Neural crest cell (in vitro differentiated cells): Measurements from ENCODE around the gene TF. TPM values are rescaled to one million over a fixed set of nuclear protein-coding genes. Genes with fewer than 3 reads are reported as not detected.

Source experiments
- DNase-seq: peaks from one replicate; pipeline ENCODE4 v3.0.0; 2021; ENCODE audit warnings: low read depth, mixed read lengths, low spot score
- H3K27ac Mint-ChIP-seq: one replicate; pipeline ENCODE4 v1.8.0; 2021; ENCODE audit warnings: mild to moderate bottlenecking, mixed read lengths; ENCODE audit not compliant: unreplicated experiment
- H3K27me3 Mint-ChIP-seq: 2 replicates; pipeline ENCODE4 v1.8.0; 2021; ENCODE audit warnings: low read depth, mild to moderate bottlenecking, mixed read lengths
- H3K36me3 Mint-ChIP-seq: 2 replicates; pipeline ENCODE4 v1.8.0; 2021; ENCODE audit warnings: low read depth, mild to moderate bottlenecking, mixed read lengths
- H3K4me1 Mint-ChIP-seq: 2 replicates; pipeline ENCODE4 v1.8.0; 2021; ENCODE audit warnings: mixed read lengths
- H3K4me3 Mint-ChIP-seq: one replicate; pipeline ENCODE4 v1.8.0; 2021; ENCODE audit warnings: mild to moderate bottlenecking, mixed read lengths
- H3K9me3 Mint-ChIP-seq: 2 replicates; pipeline ENCODE4 v1.8.0; 2021; ENCODE audit warnings: mixed read lengths
- CTCF ChIP-seq: fragments of 200-600 bp; sonication (generic); conservative IDR thresholded peaks from 2 replicates; pipeline ENCODE4 v1.5.0; 2021; ENCODE audit warnings: antibody characterized with exemption, mild to moderate bottlenecking
- total RNA-seq: library from RNA; stranded (reverse); gene quantifications from 2 replicates; pipeline ENCODE4 v1.2.1, GENCODE V29; 2021

Gene TF
- total RNA-seq, 1 donor from 2014 or later, result 1.6 TPM

- Mint-ChIP-seq H3K36me3 (peaks cover 24% of the 10 kb centered on the region), H3K4me1 (no peaks in the 10 kb centered on the region), H3K27ac (no peak overlapping the region), H3K9me3 (no peaks in the 10 kb centered on the region), H3K27me3 (no peaks in the 10 kb centered on the region), H3K4me3 (no peak overlapping the region)
- DNase-seq, result no peak
- no peak for TF ChIP-seq CTCF
Observed at GRCh38 chr3:133827136-133827535, 80.9 kb downstream of the TF start.

GRCh38 chr3:133827684-133828083, 81.5 kb downstream of the TF start:
- Mint-ChIP-seq H3K27ac (no peak overlapping the region), H3K9me3 (no peaks in the 10 kb centered on the region), H3K4me1 (no peaks in the 10 kb centered on the region), H3K27me3 (no peaks in the 10 kb centered on the region), H3K4me3 (no peak overlapping the region), H3K36me3 (peaks cover 21% of the 10 kb centered on the region)
- no peak for TF ChIP-seq CTCF
- no peak for DNase-seq

GRCh38 chr3:133828576-133829309, 82.5 kb downstream of the TF start:
- Mint-ChIP-seq H3K4me3 (no peak overlapping the region), H3K27me3 (no peaks in the 10 kb centered on the region), H3K4me1 (no peaks in the 10 kb centered on the region), H3K9me3 (no peaks in the 10 kb centered on the region), H3K36me3 (peaks cover 16% of the 10 kb centered on the region), H3K27ac (peak overlapping the region; percentile 50)
- no peak for DNase-seq
- no peak for TF ChIP-seq CTCF

- DNase-seq, result no peak
- Mint-ChIP-seq H3K9me3 (no peaks in the 10 kb centered on the region), H3K4me1 (no peaks in the 10 kb centered on the region), H3K27me3 (no peaks in the 10 kb centered on the region), H3K36me3 (peaks cover 11% of the 10 kb centered on the region), H3K27ac (no peak overlapping the region), H3K4me3 (no peak overlapping the region)
- no peak for TF ChIP-seq CTCF
Observed at GRCh38 chr3:133829310-133829707, 83.1 kb downstream of the TF start.

GRCh38 chr3:133830071-133830470, 83.9 kb downstream of the TF start:
- no peaks in the 10 kb centered on the region for H3K27me3 Mint-ChIP-seq
- TF ChIP-seq CTCF, result no peak
- no peaks in the 10 kb centered on the region for H3K4me1 Mint-ChIP-seq
- no peaks in the 10 kb centered on the region for H3K9me3 Mint-ChIP-seq
- H3K27ac Mint-ChIP-seq, result peak overlapping the region; percentile 32
- H3K36me3 Mint-ChIP-seq, result peaks cover 11% of the 10 kb centered on the region
- DNase-seq, result no peak
- no peak overlapping the region for H3K4me3 Mint-ChIP-seq
